Adrenal gland (tissue), 5 donors: Measurements from ENCODE around the gene TWNK.

Experiments
- POLR2A ChIP-seq, 2 donors: fragments of 450-650 bp; IDR thresholded peaks; one replicate each; pipeline ENCODE4 v1.6.1; 2017; ENCODE audit warnings: antibody characterized with exemption in 2 of 2, mild to moderate bottlenecking in 2 of 2, moderate library complexity in 1 of 2
- TF ChIP-seq, protein P1 (sequence below), 6 experiments: fragments of 450-650 bp in 4 of 6; fragments of 200-600 bp in 2 of 6; sonication (generic) in 1 of 6; IDR thresholded peaks; 1 replicate in 5 of 6; 2 replicates in 1 of 6; pipeline versions ENCODE4 v1.5.1 to v1.8.0; 2016 to 2021; ENCODE audit warnings: antibody characterized with exemption in 6 of 6, mild to moderate bottlenecking in 2 of 6, moderate library complexity in 1 of 6
- donor health status: DM: no; HTN: no; CAD: no.

- TF ChIP-seq, protein P1, sequence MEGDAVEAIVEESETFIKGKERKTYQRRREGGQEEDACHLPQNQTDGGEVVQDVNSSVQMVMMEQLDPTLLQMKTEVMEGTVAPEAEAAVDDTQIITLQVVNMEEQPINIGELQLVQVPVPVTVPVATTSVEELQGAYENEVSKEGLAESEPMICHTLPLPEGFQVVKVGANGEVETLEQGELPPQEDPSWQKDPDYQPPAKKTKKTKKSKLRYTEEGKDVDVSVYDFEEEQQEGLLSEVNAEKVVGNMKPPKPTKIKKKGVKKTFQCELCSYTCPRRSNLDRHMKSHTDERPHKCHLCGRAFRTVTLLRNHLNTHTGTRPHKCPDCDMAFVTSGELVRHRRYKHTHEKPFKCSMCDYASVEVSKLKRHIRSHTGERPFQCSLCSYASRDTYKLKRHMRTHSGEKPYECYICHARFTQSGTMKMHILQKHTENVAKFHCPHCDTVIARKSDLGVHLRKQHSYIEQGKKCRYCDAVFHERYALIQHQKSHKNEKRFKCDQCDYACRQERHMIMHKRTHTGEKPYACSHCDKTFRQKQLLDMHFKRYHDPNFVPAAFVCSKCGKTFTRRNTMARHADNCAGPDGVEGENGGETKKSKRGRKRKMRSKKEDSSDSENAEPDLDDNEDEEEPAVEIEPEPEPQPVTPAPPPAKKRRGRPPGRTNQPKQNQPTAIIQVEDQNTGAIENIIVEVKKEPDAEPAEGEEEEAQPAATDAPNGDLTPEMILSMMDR (IDR thresholded peaks at IDR 0.05) = no peak
- peak; percentile 9 to 52 for TF ChIP-seq POLR2A (IDR thresholded peaks at IDR 0.05)
Measured at GRCh38 chr10:100986952-100987684, at the start of gene TWNK, which contains the start of gene MRPL43.
